ENCODE measurements around the gene ARHGAP33.

- TF ChIP-seq CTCF (conservative IDR thresholded peaks at IDR 0.05 in 1 of 2, IDR thresholded peaks at IDR 0.05 in 1 of 2; ENCODE audit: low read depth in 1 of 2, low read length in 2 of 2), result no peak
- no peak for TF ChIP-seq EZH2 (IDR thresholded peaks at IDR 0.05; ENCODE audit: low read length, missing control alignments)
Observed at GRCh38 chr19:35755550-35756376, 19.6 kb upstream of the ARHGAP33 start.
